PC-9 (cell line): Measurements from ENCODE around the gene VKORC1. TPM values are rescaled to one million over a fixed set of nuclear protein-coding genes. Genes with fewer than 3 reads are reported as not detected.
A peak's percentile ranks its signal among the peaks of the same experiment; 100 is the strongest.

Experiments used
- BruUV-seq: library from RNA; stranded (reverse); fragments of 400-500 nt; replicated peaks from 2 replicates; lab custom pipeline; 2021; lab: Mats Ljungman, UMichigan
- CTCF ChIA-PET: fragments of 300-600 bp; sonication (Branson Sonifier 250); formaldehyde crosslinking; loops from one replicate; lab custom pipeline; 2022; ENCODE audit warnings: antibody characterized with exemption; lab: Charles Lee
- POLR2A ChIA-PET: fragments of 300-600 bp; sonication (Branson Sonifier 250); formaldehyde crosslinking; loops from one replicate; lab custom pipeline; 2022; ENCODE audit warnings: antibody characterized with exemption; ENCODE audit not compliant: unreplicated experiment; lab: Charles Lee
- DNase-seq, 2 experiments: peaks; one replicate each; pipeline versions ENCODE4 v3.0.0 to v3.0.0-alpha.2; 2015 to 2022; ENCODE audit warnings: mixed read lengths in 1 of 2
- H2AFZ ChIP-seq: fragments of 200-600 bp; sonication (generic); 2 replicates; pipeline ENCODE4 v1.8.1; 2017; ENCODE audit warnings: antibody characterized with exemption
- H3F3A ChIP-seq: fragments of 200-600 bp; sonication (generic); 2 replicates; pipeline ENCODE4 v1.8.1; 2017; ENCODE audit warnings: antibody characterized with exemption, mild to moderate bottlenecking, low read depth; ENCODE audit not compliant: insufficient read depth
- H3K27ac ChIP-seq: fragments of 200-600 bp; sonication (generic); 2 replicates; pipeline ENCODE4 v1.6.1; 2016; ENCODE audit warnings: mixed run types
- H3K27me3 ChIP-seq: fragments of 200-600 bp; sonication (generic); 2 replicates; pipeline ENCODE4 v1.6.1; 2016; ENCODE audit warnings: low read depth, mixed run types; ENCODE audit not compliant: insufficient read depth
- H3K36me3 ChIP-seq: fragments of 200-600 bp; sonication (generic); 2 replicates; pipeline ENCODE4 v1.6.1; 2016; ENCODE audit warnings: low read depth, mixed run types
- H3K4me1 ChIP-seq: fragments of 200-600 bp; sonication (generic); replicated peaks from 2 replicates; pipeline ENCODE4 v1.6.1; 2016; ENCODE audit warnings: mixed run types; ENCODE audit not compliant: insufficient read depth
- H3K4me2 ChIP-seq: fragments of 200-600 bp; sonication (generic); 2 replicates; pipeline ENCODE4 v1.6.1; 2017; ENCODE audit warnings: mixed run types
- H3K4me3 ChIP-seq: fragments of 200-600 bp; sonication (generic); 2 replicates; pipeline ENCODE4 v1.6.1; 2016; ENCODE audit warnings: mixed run types
- H3K79me2 ChIP-seq: fragments of 200-600 bp; sonication (generic); 2 replicates; pipeline ENCODE4 v1.6.1; 2017; ENCODE audit warnings: low read depth, mixed run types
- H3K9me2 ChIP-seq: fragments of 200-600 bp; sonication (generic); 2 replicates; pipeline ENCODE4 v1.8.1; 2017; ENCODE audit warnings: mild to moderate bottlenecking; ENCODE audit not compliant: insufficient read depth
- H3K9me3 ChIP-seq: fragments of 200-600 bp; sonication (generic); 2 replicates; pipeline ENCODE4 v1.8.1; 2016; ENCODE audit warnings: low read depth; ENCODE audit not compliant: insufficient read depth
- H4K20me1 ChIP-seq: fragments of 200-600 bp; sonication (generic); 2 replicates; pipeline ENCODE4 v1.8.1; 2017; ENCODE audit not compliant: insufficient read depth
- CTCF ChIP-seq: fragments of 200-600 bp; sonication (generic); conservative IDR thresholded peaks from 2 replicates; pipeline ENCODE4 v1.6.1; 2017; ENCODE audit warnings: mixed run types, antibody characterized with exemption, mild to moderate bottlenecking, moderate library complexity
- EZH2 ChIP-seq: fragments of 200-600 bp; sonication (generic); IDR thresholded peaks from 2 replicates; pipeline ENCODE4 v1.8.0; 2017; ENCODE audit warnings: antibody characterized with exemption, low read depth
- intact Hi-C: fragments of 100-400 bp; cut with micrococcal nuclease; formaldehyde crosslinking; loops from one replicate; pipeline ENCODE4 v1.10.0; 2022; ENCODE audit not compliant: unreplicated experiment
- total RNA-seq: library from RNA; stranded (reverse); gene quantifications from 2 replicates; pipeline ENCODE4 v1.2.3, GENCODE V29; 2021

The VKORC1 gene
- total RNA-seq, 1 experiment from 2014 or later: 46.0 TPM

- Histone ChIP-seq H3K79me2 (peaks cover 4% of the 10 kb centered on the region; the same call in 1 of the 2 replicates), H3K9me3 (no peaks in the 10 kb centered on the region), H3K4me2 (no peak overlapping the region), H3K27ac (no peak overlapping the region), H3K4me1 (0 out of 2 replicates have a peak, but pooled peaks cover 3% of the 10 kb centered on the region), H3K4me3 (no peak overlapping the region), H2AFZ (no peak overlapping the region), H4K20me1 (no peaks in the 10 kb centered on the region), H3F3A (peaks cover 15% of the 10 kb centered on the region), H3K27me3 (no peaks in the 10 kb centered on the region), H3K9me2 (no peaks in the 10 kb centered on the region), H3K36me3 (no peaks in the 10 kb centered on the region)
- TF ChIP-seq EZH2 (no peak), CTCF (no peak)
- ChIA-PET POLR2A (no interaction called here), CTCF (no interaction called here)
- intact Hi-C loops: loop anchor here (10.0 kb wide), 1 partner anchor 294 kb away; no protein-coding TSS in a partner anchor
- no TSS peak for BruUV-seq
- DNase-seq: peak in 1 of 2 experiments; percentile 31
Measured at GRCh38 chr16:31090540-31090939, 4.1 kb downstream of the VKORC1 start.

- DNase-seq: no peak
- no peaks in the 10 kb centered on the region for H3K9me2 ChIP-seq
- H3K27ac ChIP-seq: no peak overlapping the region
- no TSS peak for BruUV-seq
- H3K4me2 ChIP-seq: no peak overlapping the region
- peaks cover 5% of the 10 kb centered on the region for H3F3A ChIP-seq
- TF ChIP-seq CTCF (no peak), EZH2 (no peak)
- H4K20me1 ChIP-seq: no peaks in the 10 kb centered on the region
- H3K4me1 ChIP-seq: 0 out of 2 replicates have a peak, but pooled peaks cover 3% of the 10 kb centered on the region
- no peak overlapping the region for H3K4me3 ChIP-seq
- ChIA-PET CTCF (no interaction called here), POLR2A (no interaction called here)
- intact Hi-C loops: no loop called here
- peaks cover 4% of the 10 kb centered on the region; the same call in 1 of the 2 replicates for H3K79me2 ChIP-seq
- no peaks in the 10 kb centered on the region for H3K27me3 ChIP-seq
- no peaks in the 10 kb centered on the region for H3K9me3 ChIP-seq
- no peaks in the 10 kb centered on the region for H3K36me3 ChIP-seq
- H2AFZ ChIP-seq: no peak overlapping the region
Measured at GRCh38 chr16:31089199-31089598, 5.4 kb downstream of the VKORC1 start.

GRCh38 chr16:31088459-31089183 lies 6.0 kb downstream of the VKORC1 start, which contains the start of gene PRSS53:
PRSS53 (minus strand) TSS chr16:31088943; CDS start chr16:31088809, 134 bp downstream.
- POLR2A ChIA-PET: no interaction called here

More at GRCh38 chr16:31088459-31089183, 6.0 kb downstream of the VKORC1 start, which contains the start of gene PRSS53:
- no peak within 1 kb of the TSS for H2AFZ ChIP-seq
- H3K4me3 ChIP-seq: no peak within 1 kb of the TSS
- CTCF ChIA-PET: no interaction called here
- no peaks in the 10 kb centered on the region for H4K20me1 ChIP-seq
- 0 out of 2 replicates have a peak, but pooled peaks cover 3% of the 10 kb centered on the region for H3K4me1 ChIP-seq
- peaks cover 4% of the 10 kb centered on the region; the same call in 1 of the 2 replicates for H3K79me2 ChIP-seq
- no peak within 1 kb of the TSS for H3K27ac ChIP-seq
- TF ChIP-seq CTCF: no peak
- TF ChIP-seq EZH2: no peak
- no peaks in the 10 kb centered on the region for H3K27me3 ChIP-seq
- no peaks in the 10 kb centered on the region for H3K9me3 ChIP-seq
- H3F3A ChIP-seq: no peaks in the 10 kb centered on the region
- no TSS peak for BruUV-seq
- H3K36me3 ChIP-seq: no peaks in the 10 kb centered on the region
- DNase-seq: no peak
- intact Hi-C loops: no loop called here
- no peaks in the 10 kb centered on the region for H3K9me2 ChIP-seq
- H3K4me2 ChIP-seq: no peak within 1 kb of the TSS
